CD14-positive monocyte (primary cell): Measurements from ENCODE around the gene GRIK2. TPM values are rescaled to one million over a fixed set of nuclear protein-coding genes. Genes with fewer than 3 reads are reported as not detected.
"Not testable (repeated sequence)": the region's sequence is repeated elsewhere in the genome, so short reads cannot be mapped to it uniquely, and the experiment has no call there.

ENCODE experiments used
- DNase-seq, 3 donors: peaks; one replicate each; pipeline ENCODE4 v3.0.0-alpha.2; 2011 to 2022
- H2AFZ ChIP-seq: 2 replicates; pipeline ENCODE4 v1.6.0; 2012; ENCODE audit warnings: mild to moderate bottlenecking, low read depth, low read length, inconsistent platforms; ENCODE audit not compliant: insufficient read depth, poor library complexity, severe bottlenecking
- H3K27ac ChIP-seq, 2 donors: 1 replicate in 1 of 2; 2 replicates in 1 of 2; pipeline ENCODE4 v1.5.1; 2012 to 2013; ENCODE audit warnings: low read length in 2 of 2, control low read depth in 1 of 2, inconsistent platforms in 1 of 2, low read depth in 1 of 2, mild to moderate bottlenecking in 1 of 2
- H3K27me3 ChIP-seq, 2 donors: one replicate each; pipeline versions ENCODE4 v1.6.0 to v1.6.1; 2011 to 2013; ENCODE audit warnings: low read length in 2 of 2; ENCODE audit not compliant: control insufficient read depth in 2 of 2, insufficient read depth in 2 of 2
- H3K36me3 ChIP-seq, 2 donors: replicated peaks in 1 of 2; 1 replicate in 1 of 2; 2 replicates in 1 of 2; pipeline versions ENCODE4 v1.5.1 to v1.6.1; 2012 to 2013; ENCODE audit warnings: low read length in 2 of 2, control low read depth in 1 of 2, inconsistent platforms in 1 of 2, mild to moderate bottlenecking in 1 of 2; ENCODE audit not compliant: insufficient read depth in 2 of 2, control insufficient read depth in 1 of 2
- H3K4me1 ChIP-seq, 2 donors: 1 replicate in 1 of 2; 2 replicates in 1 of 2; pipeline versions ENCODE4 v1.5.1 to v1.6.1; 2012 to 2013; ENCODE audit warnings: low read length in 2 of 2, control low read depth in 1 of 2, inconsistent platforms in 1 of 2, mild to moderate bottlenecking in 1 of 2, moderate library complexity in 1 of 2; ENCODE audit not compliant: insufficient read depth in 2 of 2, control insufficient read depth in 1 of 2
- H3K4me2 ChIP-seq: replicated peaks from 2 replicates; pipeline ENCODE3; 2012; ENCODE audit warnings: low read length, moderate library complexity, mild to moderate bottlenecking; ENCODE audit not compliant: poor library complexity, severe bottlenecking; ENCODE audit errors: extremely low read depth
- H3K4me3 ChIP-seq, 3 experiments: fragments of 200-600 bp in 1 of 3; sonication (generic) in 1 of 3; replicated peaks in 1 of 3; 1 replicate in 2 of 3; 2 replicates in 1 of 3; pipeline ENCODE4 v1.5.1; 2011 to 2013; ENCODE audit warnings: low read length in 3 of 3, mild to moderate bottlenecking in 3 of 3, control low read depth in 2 of 3, low read depth in 2 of 3, inconsistent platforms in 1 of 3, moderate library complexity in 1 of 3
- H3K79me2 ChIP-seq: 2 replicates; pipeline ENCODE4 v1.6.0; 2012; ENCODE audit warnings: mild to moderate bottlenecking, control low read depth, inconsistent platforms, low read length, moderate library complexity; ENCODE audit not compliant: insufficient read depth
- H3K9ac ChIP-seq: 2 replicates; pipeline ENCODE4 v1.6.0; 2017; ENCODE audit warnings: low read length, mild to moderate bottlenecking; ENCODE audit not compliant: insufficient read depth, poor library complexity, severe bottlenecking
- H3K9me3 ChIP-seq, 2 donors: replicated peaks in 1 of 2; 1 replicate in 1 of 2; 2 replicates in 1 of 2; pipeline versions ENCODE4 v1.5.1 to v1.6.1; 2012 to 2013; ENCODE audit warnings: low read length in 2 of 2, control low read depth in 1 of 2; ENCODE audit not compliant: control insufficient read depth in 1 of 2, insufficient read depth in 1 of 2
- H4K20me1 ChIP-seq: 2 replicates; pipeline ENCODE4 v1.6.0; 2012; ENCODE audit warnings: mild to moderate bottlenecking, low read length, control low read depth, moderate library complexity; ENCODE audit not compliant: insufficient read depth
- H3K27ac Mint-ChIP-seq, 7 donors: one replicate each; pipeline ENCODE4 v1.8.0; 2020; ENCODE audit warnings: mild to moderate bottlenecking in 7 of 7, mixed read lengths in 7 of 7, moderate library complexity in 6 of 7, inconsistent platforms in 2 of 7
- H3K27me3 Mint-ChIP-seq, 3 donors: one replicate each; pipeline ENCODE4 v1.8.0; 2021 to 2022; ENCODE audit warnings: low read depth in 3 of 3, mild to moderate bottlenecking in 3 of 3, mixed read lengths in 3 of 3, moderate library complexity in 3 of 3, inconsistent platforms in 1 of 3
- H3K36me3 Mint-ChIP-seq, 2 donors: one replicate each; pipeline ENCODE4 v1.8.0; 2020; ENCODE audit warnings: mixed read lengths in 2 of 2, inconsistent platforms in 1 of 2, mild to moderate bottlenecking in 1 of 2
- H3K4me1 Mint-ChIP-seq: one replicate; pipeline ENCODE4 v1.8.0; 2020; ENCODE audit warnings: mild to moderate bottlenecking, mixed read lengths
- H3K4me3 Mint-ChIP-seq, 2 donors: one replicate each; pipeline ENCODE4 v1.8.0; 2020; ENCODE audit warnings: mild to moderate bottlenecking in 2 of 2, mixed read lengths in 2 of 2, moderate library complexity in 1 of 2
- H3K9me3 Mint-ChIP-seq, 7 donors: one replicate each; pipeline ENCODE4 v1.8.0; 2020 to 2022; ENCODE audit warnings: mixed read lengths in 7 of 7, mild to moderate bottlenecking in 6 of 7, moderate library complexity in 6 of 7, inconsistent platforms in 2 of 7
- CTCF ChIP-seq: fragments of 200-600 bp; IDR thresholded peaks from one replicate; pipeline ENCODE4 v1.8.0; 2022; ENCODE audit warnings: antibody characterized with exemption, mild to moderate bottlenecking
- whole genome bisulfite sequencing: methylation state at CpG from one replicate; pipeline ENCODE4 v1.1.5; 2013; ENCODE audit warnings: missing lambda C conversion rate; ENCODE audit not compliant: insufficient coverage; 5-methylcytosine and 5-hydroxymethylcytosine counted together
- intact Hi-C, 2 donors: fragments of 100-400 bp; cut with micrococcal nuclease; formaldehyde crosslinking; loops; one replicate each; pipeline versions ENCODE4 v1.15.0 to v1.15.1; 2023
- polyA plus RNA-seq, 3 donors: library from polyadenylated mRNA; depleted of rRNA in 1 of 3; unstranded in 2 of 3; stranded (reverse) in 1 of 3; fragments of 300-500 nt in 2 of 3; fragments of >200 nt in 1 of 3; fragmentation: Illumina TruSeq in 2 of 3; gene quantifications; 1 replicate in 2 of 3; 2 replicates in 1 of 3; pipeline ENCODE4 v1.2.3, GENCODE V29; 2012 to 2021

GRIK2 gene
- polyA plus RNA-seq, 3 donors: not detected

DNA sequence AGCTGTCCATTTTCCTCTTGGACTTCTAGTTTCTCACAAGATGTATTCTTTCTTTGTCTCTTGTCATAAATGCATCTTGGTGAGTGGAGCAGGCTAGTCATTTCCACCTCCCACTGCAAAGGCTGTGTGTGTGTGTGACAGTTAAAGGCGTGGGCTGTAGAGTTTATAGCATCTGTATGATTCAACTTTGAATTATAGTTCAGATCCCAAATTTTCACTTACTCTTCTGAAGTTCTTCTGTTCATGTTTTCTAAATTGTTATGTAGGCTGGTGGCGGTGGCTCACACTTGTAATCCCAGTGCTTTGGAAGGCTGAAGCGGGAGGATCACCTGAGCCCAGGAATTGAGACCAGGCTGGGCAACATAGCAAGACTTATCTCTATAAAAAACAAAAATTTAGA is 44.7 kb upstream of the GRIK2 start:
- Mint-ChIP-seq H3K36me3 (no peaks in the 10 kb centered on the region), H3K9me3 (peaks cover 0 to 4% (median 2%) of the 10 kb centered on the region in 7 donors), H3K4me1 (no peaks in the 10 kb centered on the region), H3K27ac (no peak overlapping the region), H3K27me3 (peaks cover 0 to 4% (median 0%) of the 10 kb centered on the region in 3 donors), H3K4me3 (no peak overlapping the region)
- no peaks in the 10 kb centered on the region for H3K79me2 ChIP-seq
- H3K27ac ChIP-seq: no peak overlapping the region
- H3K9ac ChIP-seq: no peak overlapping the region
- DNase-seq: no peak
- no peak overlapping the region for H2AFZ ChIP-seq
- no CpG with 5 or more reads among the region's 3 CpGs for WGBS
- H3K36me3 ChIP-seq: no peaks in the 10 kb centered on the region
- no peaks in the 10 kb centered on the region for H3K27me3 ChIP-seq
- H3K9me3 ChIP-seq: peaks cover 4% of the 10 kb centered on the region in 2 donors
- no peak for TF ChIP-seq CTCF
- H3K4me2 ChIP-seq: no peak overlapping the region
- no peak overlapping the region for H3K4me3 ChIP-seq
- intact Hi-C loops: no loop called here
- H3K4me1 ChIP-seq: no peaks in the 10 kb centered on the region
- H4K20me1 ChIP-seq: no peaks in the 10 kb centered on the region

GRCh38 chr6:101350631-101351030 is 42.9 kb upstream of the GRIK2 start:
- H4K20me1 ChIP-seq, H2AFZ ChIP-seq, H3K9ac ChIP-seq, H3K27ac Mint-ChIP-seq, H3K4me1 Mint-ChIP-seq, intact Hi-C loops, H3K4me1 ChIP-seq, H3K27me3 Mint-ChIP-seq, H3K27ac ChIP-seq, H3K79me2 ChIP-seq, H3K27me3 ChIP-seq, H3K9me3 Mint-ChIP-seq, H3K36me3 Mint-ChIP-seq, DNase-seq, H3K36me3 ChIP-seq, H3K4me2 ChIP-seq, H3K4me3 Mint-ChIP-seq, H3K9me3 ChIP-seq, H3K4me3 ChIP-seq: not testable (repeated sequence)
- 84% methylated on average over 2 of the region's 6 CpGs for WGBS
